Right atrium auricular region (tissue), 2 donors: ENCODE measurements around the gene PARVG. TPM values are rescaled to one million over a fixed set of nuclear protein-coding genes. Genes with fewer than 3 reads are reported as not detected.

Source experiments
- DNase-seq: peaks from one replicate; pipeline ENCODE4 v3.0.0-alpha.2; 2019; ENCODE audit warnings: low spot score
- H3K27ac ChIP-seq, 2 donors: fragments of 200-600 bp; sonication (generic); 1 replicate in 1 of 2; 2 replicates in 1 of 2; pipeline ENCODE4 v1.5.1; 2016 to 2019
- H3K27me3 ChIP-seq, 2 donors: fragments of 200-600 bp; sonication (generic); one replicate each; pipeline versions ENCODE4 v1.5.1 to v1.6.0; 2017 to 2019
- H3K36me3 ChIP-seq: fragments of 200-600 bp; sonication (generic); one replicate; pipeline ENCODE4 v1.5.1; 2016
- H3K4me1 ChIP-seq, 2 donors: fragments of 200-600 bp; sonication (generic); one replicate each; pipeline versions ENCODE4 v1.5.1 to v1.6.0; 2017 to 2019
- H3K4me3 ChIP-seq, 2 donors: fragments of 200-600 bp; sonication (generic); 1 replicate in 1 of 2; 2 replicates in 1 of 2; pipeline ENCODE4 v1.5.1; 2017 to 2019; ENCODE audit warnings: mild to moderate bottlenecking in 1 of 2, moderate library complexity in 1 of 2
- H3K9me3 ChIP-seq, 2 donors: fragments of 200-600 bp; sonication (generic); one replicate each; pipeline ENCODE4 v1.5.1; 2019
- CTCF ChIP-seq, 2 donors: fragments of 200-600 bp; sonication (generic); IDR thresholded peaks; one replicate each; pipeline ENCODE4 v1.5.1; 2019; ENCODE audit warnings: antibody characterized with exemption in 2 of 2
- total RNA-seq, 2 donors: library from RNA; depleted of rRNA; stranded (reverse); fragments of >200 nt; gene quantifications; one replicate each; pipeline ENCODE4 v1.1.0, GENCODE V29; 2016

The PARVG gene
- total RNA-seq, 2 donors from 2014 or later = 2.1 to 7.2 TPM

GRCh38 chr22:44146088-44146861 is 34.5 kb upstream of the PARVG start:
- no peaks in the 10 kb centered on the region for H3K27me3 ChIP-seq
- peaks cover 11% of the 10 kb centered on the region for H3K36me3 ChIP-seq
- H3K27ac ChIP-seq = no peak overlapping the region
- no peak for TF ChIP-seq CTCF (IDR thresholded peaks at IDR 0.05)
- H3K4me3 ChIP-seq = no peak overlapping the region
- H3K4me1 ChIP-seq = peaks cover 0 to 15% of the 10 kb centered on the region in 2 donors
- DNase-seq = no peak
- no peaks in the 10 kb centered on the region for H3K9me3 ChIP-seq

GRCh38 chr22:44147008-44147645 is 33.6 kb upstream of the PARVG start:
- no peak overlapping the region for H3K4me3 ChIP-seq
- H3K4me1 ChIP-seq = peaks cover 0 to 15% of the 10 kb centered on the region in 2 donors
- TF ChIP-seq CTCF (IDR thresholded peaks at IDR 0.05) = no peak
- H3K27ac ChIP-seq = no peak overlapping the region
- H3K36me3 ChIP-seq = peaks cover 18% of the 10 kb centered on the region
- H3K9me3 ChIP-seq = no peaks in the 10 kb centered on the region
- DNase-seq = no peak
- H3K27me3 ChIP-seq = no peaks in the 10 kb centered on the region

DNA sequence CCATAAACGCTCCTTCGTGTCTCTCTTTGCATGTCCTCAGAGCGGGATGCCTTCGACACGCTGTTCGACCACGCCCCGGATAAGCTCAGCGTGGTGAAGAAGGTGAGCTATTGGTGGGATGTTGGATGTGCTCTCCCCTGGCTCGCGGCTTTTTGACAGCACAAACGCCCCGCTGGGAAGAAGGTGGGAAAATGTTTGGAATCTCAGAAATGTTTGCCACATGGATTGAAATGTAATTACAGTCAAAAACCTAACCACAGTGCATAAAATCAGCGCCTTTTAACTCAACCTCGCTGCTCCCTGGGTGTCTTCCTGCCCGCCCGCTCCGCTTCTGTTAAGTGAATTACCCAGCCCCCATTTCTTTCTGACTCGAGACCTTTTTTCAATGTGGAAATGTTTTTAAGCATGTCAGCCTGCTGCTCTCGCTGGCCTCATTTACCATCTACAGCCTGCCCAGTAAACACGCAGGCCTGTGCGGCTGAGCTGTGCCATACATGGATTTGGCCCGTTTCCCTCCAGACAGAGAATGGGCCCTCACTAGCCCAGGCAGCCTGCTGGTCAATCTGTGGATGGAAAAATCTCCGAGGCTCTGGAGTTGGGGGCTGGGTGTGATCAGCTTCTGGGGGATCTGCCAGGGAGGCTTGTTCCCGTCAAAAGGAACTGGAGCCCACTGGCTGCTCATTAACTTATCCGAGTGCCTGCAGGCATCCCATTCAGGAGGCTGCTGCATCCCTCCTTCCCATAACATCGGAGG is 32.7 kb upstream of the PARVG start:
- no peak for DNase-seq
- Histone ChIP-seq H3K4me3 (no peak overlapping the region), H3K27ac (no peak overlapping the region), H3K4me1 (peaks cover 0 to 15% of the 10 kb centered on the region in 2 donors), H3K36me3 (peaks cover 22% of the 10 kb centered on the region), H3K27me3 (no peaks in the 10 kb centered on the region), H3K9me3 (no peaks in the 10 kb centered on the region)
- TF ChIP-seq CTCF (IDR thresholded peaks at IDR 0.05) = no peak

DNA sequence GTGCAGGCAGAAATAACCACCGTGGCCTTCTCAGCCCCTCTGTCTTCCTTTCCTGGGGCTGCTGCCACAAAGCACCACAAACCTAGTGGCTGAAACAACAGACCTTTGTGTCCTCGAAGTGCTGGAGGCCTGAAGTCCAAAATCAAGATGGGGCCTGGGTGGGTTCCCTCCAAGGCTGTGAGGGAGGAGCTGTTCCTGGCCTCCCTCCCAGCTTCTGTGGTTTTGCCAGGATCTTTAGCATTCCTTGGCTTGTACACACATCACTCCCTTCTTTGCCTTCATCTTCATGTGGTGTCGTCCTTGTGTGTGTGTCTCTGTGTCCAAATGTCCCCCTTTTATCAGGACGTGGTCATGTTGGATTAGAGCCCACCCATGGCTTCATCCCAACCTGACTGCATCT is 29.0 kb upstream of the PARVG start:
- peaks cover 22% of the 10 kb centered on the region for H3K36me3 ChIP-seq
- DNase-seq = no peak
- no peak overlapping the region for H3K27ac ChIP-seq
- peaks cover 0 to 4% of the 10 kb centered on the region in 2 donors for H3K4me1 ChIP-seq
- TF ChIP-seq CTCF (IDR thresholded peaks at IDR 0.05) = no peak
- no peaks in the 10 kb centered on the region for H3K27me3 ChIP-seq
- no peaks in the 10 kb centered on the region for H3K9me3 ChIP-seq
- H3K4me3 ChIP-seq = no peak overlapping the region

- no peak overlapping the region for H3K27ac ChIP-seq
- no peaks in the 10 kb centered on the region for H3K4me1 ChIP-seq
- no peak for TF ChIP-seq CTCF (IDR thresholded peaks at IDR 0.05)
- H3K36me3 ChIP-seq = peaks cover 32% of the 10 kb centered on the region
- no peak overlapping the region for H3K4me3 ChIP-seq
- no peak for DNase-seq
- H3K9me3 ChIP-seq = no peaks in the 10 kb centered on the region
- no peaks in the 10 kb centered on the region for H3K27me3 ChIP-seq
Observed at GRCh38 chr22:44153710-44154109, 27.0 kb upstream of the PARVG start.
